Measurements from ENCODE around the gene GPNMB. TPM values are rescaled to one million over a fixed set of nuclear protein-coding genes. Genes with fewer than 3 reads are reported as not detected.

Gene GPNMB
- total and polyA plus RNA-seq, 4 donors: 2.6 to 10.5 (median 4.9) TPM

GRCh38 chr7:23291957-23292560 is 45.5 kb downstream of the GPNMB start:
- H3K4me3 ChIP-seq (ENCODE audit: low read depth in 1 of 3, low read length in 3 of 3): no peak overlapping the region
- TF ChIP-seq TAF1 (conservative IDR thresholded peaks at IDR 0.05) (no peak), FOXA1 (IDR thresholded peaks at IDR 0.05) (no peak), FOXA2 (IDR thresholded peaks at IDR 0.05) (no peak), SP1 (IDR thresholded peaks at IDR 0.05) (no peak), RAD21 (IDR thresholded peaks at IDR 0.05) (no peak), ATF3 (IDR thresholded peaks at IDR 0.05) (no peak), NR2F2 (IDR thresholded peaks at IDR 0.05) (no peak), MAX (IDR thresholded peaks at IDR 0.05) (no peak), YY1 (IDR thresholded peaks at IDR 0.05) (no peak), ZBTB33 (IDR thresholded peaks at IDR 0.05) (no peak), CTCF (IDR thresholded peaks at IDR 0.05; ENCODE audit: low read depth, low read length, missing input control) (no peak)
- H3K4me1 ChIP-seq (ENCODE audit: control insufficient read depth in 4 of 4, insufficient read depth in 4 of 4, low read length in 3 of 4): peaks cover 0 to 18% (median 6%) of the 10 kb centered on the region in 4 donors
- no peak overlapping the region for H3K27ac ChIP-seq (ENCODE audit: low read depth in 1 of 2, low read length in 2 of 2)
- no peaks in the 10 kb centered on the region for H3K36me3 ChIP-seq (ENCODE audit: control insufficient read depth in 4 of 4, insufficient read depth in 3 of 4, low read depth in 1 of 4, low read length in 3 of 4)
- no peak for DNase-seq (ENCODE audit: low spot score)
- no peaks in the 10 kb centered on the region for H3K27me3 ChIP-seq (ENCODE audit: control insufficient read depth in 4 of 4, insufficient read depth in 4 of 4, low read length in 3 of 4)
- no peak overlapping the region for H3K9ac ChIP-seq (ENCODE audit: low read depth in 1 of 2, low read length in 2 of 2)
- H3K9me3 ChIP-seq (ENCODE audit: control insufficient read depth in 4 of 4, low read length in 3 of 4): no peaks in the 10 kb centered on the region
- WGBS: 83% methylated on average over 3 of the region's 3 CpGs

- H3K9ac ChIP-seq (ENCODE audit: low read depth in 1 of 2, low read length in 2 of 2): no peak overlapping the region
- DNase-seq (ENCODE audit: low spot score): no peak
- WGBS: 69% methylated on average over 4 of the region's 4 CpGs
- H3K27me3 ChIP-seq (ENCODE audit: control insufficient read depth in 4 of 4, insufficient read depth in 4 of 4, low read length in 3 of 4): no peaks in the 10 kb centered on the region
- H3K27ac ChIP-seq (ENCODE audit: low read depth in 1 of 2, low read length in 2 of 2): no peak overlapping the region
- H3K9me3 ChIP-seq (ENCODE audit: control insufficient read depth in 4 of 4, low read length in 3 of 4): no peaks in the 10 kb centered on the region
- H3K4me1 ChIP-seq (ENCODE audit: control insufficient read depth in 4 of 4, insufficient read depth in 4 of 4, low read length in 3 of 4): peaks cover 0 to 18% (median 6%) of the 10 kb centered on the region in 4 donors
- H3K36me3 ChIP-seq (ENCODE audit: control insufficient read depth in 4 of 4, insufficient read depth in 3 of 4, low read depth in 1 of 4, low read length in 3 of 4): no peaks in the 10 kb centered on the region
- TF ChIP-seq RAD21 (IDR thresholded peaks at IDR 0.05) (no peak), ZBTB33 (IDR thresholded peaks at IDR 0.05) (no peak), CTCF (IDR thresholded peaks at IDR 0.05; ENCODE audit: low read depth, low read length, missing input control) (no peak), YY1 (IDR thresholded peaks at IDR 0.05) (no peak), SP1 (IDR thresholded peaks at IDR 0.05) (no peak), RXRA (IDR thresholded peaks at IDR 0.05) (no peak), REST (IDR thresholded peaks at IDR 0.05) (no peak), NR2F2 (IDR thresholded peaks at IDR 0.05) (no peak), JUND (IDR thresholded peaks at IDR 0.05) (no peak), GABPA (IDR thresholded peaks at IDR 0.05 in 1 of 2, conservative IDR thresholded peaks at IDR 0.05 in 1 of 2) (no peak), FOXA2 (IDR thresholded peaks at IDR 0.05) (no peak), HNF4A (conservative IDR thresholded peaks at IDR 0.05) (no peak), MAX (IDR thresholded peaks at IDR 0.05) (no peak), EGR1 (IDR thresholded peaks at IDR 0.05; ENCODE audit: low read depth in 2 of 2) (no peak), TAF1 (conservative IDR thresholded peaks at IDR 0.05) (no peak), HNF4G (IDR thresholded peaks at IDR 0.05) (no peak), FOXA1 (IDR thresholded peaks at IDR 0.05) (no peak), ATF3 (IDR thresholded peaks at IDR 0.05) (no peak)
- H3K4me3 ChIP-seq (ENCODE audit: low read depth in 1 of 3, low read length in 3 of 3): no peak overlapping the region
Observed at GRCh38 chr7:23292623-23293022, 46.0 kb downstream of the GPNMB start.

All from liver (tissue), 9 donors.